Hepatocyte (in vitro differentiated cells): ENCODE measurements around the gene IL23R. TPM values are rescaled to one million over a fixed set of nuclear protein-coding genes. Genes with fewer than 3 reads are reported as not detected.

ENCODE experiments used
- DNase-seq: peaks from one replicate; pipeline ENCODE4 v3.0.0-alpha.2; 2016; ENCODE audit warnings: low spot score
- H2AFZ ChIP-seq: fragments of 200-600 bp; sonication (generic); 2 replicates; pipeline ENCODE4 v1.6.0; 2016; ENCODE audit warnings: antibody characterized with exemption, mild to moderate bottlenecking
- H3K27ac ChIP-seq: fragments of 200-600 bp; sonication (generic); 2 replicates; pipeline ENCODE4 v1.5.1; 2016; ENCODE audit warnings: mild to moderate bottlenecking
- H3K27me3 ChIP-seq: fragments of 200-600 bp; sonication (generic); 2 replicates; pipeline ENCODE4 v1.6.1; 2016
- H3K36me3 ChIP-seq: fragments of 200-600 bp; sonication (generic); replicated peaks from 2 replicates; pipeline ENCODE4 v1.5.1; 2016; ENCODE audit warnings: low read depth; ENCODE audit not compliant: insufficient read depth
- H3K4me1 ChIP-seq: fragments of 200-600 bp; sonication (generic); 2 replicates; pipeline ENCODE4 v1.5.1; 2016; ENCODE audit warnings: mild to moderate bottlenecking, moderate library complexity; ENCODE audit not compliant: insufficient read depth
- H3K4me2 ChIP-seq: fragments of 200-600 bp; sonication (generic); 2 replicates; pipeline ENCODE4 v1.6.0; 2016
- H3K4me3 ChIP-seq: fragments of 200-600 bp; sonication (generic); 2 replicates; pipeline ENCODE4 v1.5.1; 2016; ENCODE audit warnings: mild to moderate bottlenecking
- H3K79me2 ChIP-seq: fragments of 200-600 bp; sonication (generic); 2 replicates; pipeline ENCODE4 v1.6.0; 2017; ENCODE audit warnings: mild to moderate bottlenecking
- H3K9me2 ChIP-seq: fragments of 200-600 bp; sonication (generic); replicated peaks from 2 replicates; pipeline ENCODE4 v1.6.0; 2017; ENCODE audit warnings: mild to moderate bottlenecking; ENCODE audit not compliant: insufficient read depth
- H3K9me3 ChIP-seq: fragments of 200-600 bp; sonication (generic); 2 replicates; pipeline ENCODE4 v1.5.1; 2016; ENCODE audit warnings: low read depth, mild to moderate bottlenecking
- H4K20me1 ChIP-seq: fragments of 200-600 bp; sonication (generic); 2 replicates; pipeline ENCODE4 v1.6.0; 2016; ENCODE audit warnings: mild to moderate bottlenecking; ENCODE audit not compliant: insufficient read depth, poor library complexity, severe bottlenecking
- EZH2 ChIP-seq: fragments of 200-600 bp; sonication (generic); IDR thresholded peaks from 2 replicates; pipeline ENCODE4 v1.6.1; 2016; ENCODE audit warnings: antibody characterized with exemption, mild to moderate bottlenecking, borderline replicate concordance
- EZH2phosphoT487 ChIP-seq: fragments of 200-600 bp; sonication (generic); IDR thresholded peaks from one replicate; pipeline ENCODE4 v1.6.1; 2018; ENCODE audit warnings: antibody characterized with exemption, mild to moderate bottlenecking, low read depth, moderate library complexity; ENCODE audit not compliant: unreplicated experiment, severe bottlenecking
- WGBS: methylation state at CpG from one replicate; pipeline ENCODE4 v1.1.6; 2016; ENCODE audit warnings: low lambda C conversion rate; ENCODE audit errors: missing lambda C conversion rate; 5-methylcytosine and 5-hydroxymethylcytosine counted together
- polyA plus RNA-seq: library from polyadenylated mRNA; unstranded; fragments of >200 nt; fragmentation: Nextera tagmentation; extraction: Ambion mirVana; gene quantifications from 2 replicates; pipeline ENCODE4 v1.2.1, GENCODE V29; 2016
- total RNA-seq: library from RNA; depleted of rRNA; stranded (reverse); fragments of >200 nt; gene quantifications from 2 replicates; pipeline ENCODE4 v1.2.3, GENCODE V29; 2014
- TF ChIP-seq, protein P1 (sequence below): fragments of 200-600 bp; sonication (generic); IDR thresholded peaks from 2 replicates; pipeline ENCODE4 v1.5.1; 2016; ENCODE audit warnings: antibody characterized with exemption, mild to moderate bottlenecking; ENCODE audit not compliant: poor library complexity

Gene IL23R
- total and polyA plus RNA-seq, 2 experiments from 2014 or later = 0.20 TPM; not detected in 1

DNA sequence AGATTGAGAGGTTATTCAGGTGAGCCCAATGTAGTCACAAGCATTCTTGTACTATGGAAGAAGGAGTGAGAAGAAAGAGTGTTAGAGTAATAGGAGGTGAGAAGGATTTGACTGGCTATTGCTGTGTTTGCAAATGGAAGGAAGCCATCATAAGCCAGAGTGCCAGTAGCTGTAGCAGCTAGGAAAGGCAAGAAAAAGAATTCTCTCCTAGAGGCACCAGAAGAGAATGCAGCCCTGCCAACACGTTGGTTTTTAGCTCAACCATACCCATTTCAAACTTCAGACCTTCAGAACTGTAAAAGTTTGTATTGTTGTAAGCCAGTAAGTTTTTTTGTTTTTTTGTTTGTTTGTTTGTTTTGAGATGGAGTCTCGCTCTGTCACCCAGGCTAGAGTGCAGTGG, 132.5 kb downstream of the IL23R start:
- H2AFZ ChIP-seq = no peak overlapping the region
- TF ChIP-seq, protein P1, sequence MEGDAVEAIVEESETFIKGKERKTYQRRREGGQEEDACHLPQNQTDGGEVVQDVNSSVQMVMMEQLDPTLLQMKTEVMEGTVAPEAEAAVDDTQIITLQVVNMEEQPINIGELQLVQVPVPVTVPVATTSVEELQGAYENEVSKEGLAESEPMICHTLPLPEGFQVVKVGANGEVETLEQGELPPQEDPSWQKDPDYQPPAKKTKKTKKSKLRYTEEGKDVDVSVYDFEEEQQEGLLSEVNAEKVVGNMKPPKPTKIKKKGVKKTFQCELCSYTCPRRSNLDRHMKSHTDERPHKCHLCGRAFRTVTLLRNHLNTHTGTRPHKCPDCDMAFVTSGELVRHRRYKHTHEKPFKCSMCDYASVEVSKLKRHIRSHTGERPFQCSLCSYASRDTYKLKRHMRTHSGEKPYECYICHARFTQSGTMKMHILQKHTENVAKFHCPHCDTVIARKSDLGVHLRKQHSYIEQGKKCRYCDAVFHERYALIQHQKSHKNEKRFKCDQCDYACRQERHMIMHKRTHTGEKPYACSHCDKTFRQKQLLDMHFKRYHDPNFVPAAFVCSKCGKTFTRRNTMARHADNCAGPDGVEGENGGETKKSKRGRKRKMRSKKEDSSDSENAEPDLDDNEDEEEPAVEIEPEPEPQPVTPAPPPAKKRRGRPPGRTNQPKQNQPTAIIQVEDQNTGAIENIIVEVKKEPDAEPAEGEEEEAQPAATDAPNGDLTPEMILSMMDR = no peak
- TF ChIP-seq EZH2phosphoT487 (no peak), EZH2 (no peak)
- H4K20me1 ChIP-seq = no peaks in the 10 kb centered on the region
- H3K79me2 ChIP-seq = no peaks in the 10 kb centered on the region
- no peaks in the 10 kb centered on the region for H3K9me3 ChIP-seq
- WGBS = 63% methylated on average over 2 of the region's 2 CpGs
- H3K9me2 ChIP-seq = no peaks in the 10 kb centered on the region
- H3K27me3 ChIP-seq = no peaks in the 10 kb centered on the region
- H3K4me1 ChIP-seq = no peaks in the 10 kb centered on the region
- no peak for DNase-seq
- no peak overlapping the region for H3K4me3 ChIP-seq
- no peaks in the 10 kb centered on the region for H3K36me3 ChIP-seq
- H3K27ac ChIP-seq = no peak overlapping the region
- no peak overlapping the region for H3K4me2 ChIP-seq

DNA sequence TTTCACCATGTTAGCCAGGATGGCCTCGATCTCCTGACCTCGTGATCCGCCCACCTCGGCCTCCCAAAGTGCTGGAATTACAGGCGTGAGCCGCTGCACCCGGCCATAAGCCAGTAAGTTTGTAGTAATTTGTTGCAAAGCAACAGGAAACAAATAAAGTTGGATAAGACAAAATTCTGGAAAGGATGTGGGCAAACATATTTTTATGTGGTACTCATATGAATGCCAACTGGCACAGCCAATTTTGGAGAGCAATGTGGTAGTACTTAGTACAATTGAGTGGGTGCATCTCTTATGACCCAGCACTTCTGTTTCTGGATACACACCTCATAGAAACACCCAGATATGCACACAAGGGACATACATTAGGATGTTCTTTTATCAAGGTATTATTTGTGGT, 133.0 kb downstream of the IL23R start:
- Histone ChIP-seq H3K36me3 (no peaks in the 10 kb centered on the region), H2AFZ (no peak overlapping the region), H3K4me3 (no peak overlapping the region), H3K27me3 (no peaks in the 10 kb centered on the region), H4K20me1 (no peaks in the 10 kb centered on the region), H3K27ac (no peak overlapping the region), H3K4me1 (no peaks in the 10 kb centered on the region), H3K9me3 (no peaks in the 10 kb centered on the region), H3K4me2 (no peak overlapping the region), H3K79me2 (no peaks in the 10 kb centered on the region), H3K9me2 (no peaks in the 10 kb centered on the region)
- 97% methylated on average over 7 of the region's 7 CpGs for WGBS
- TF ChIP-seq EZH2phosphoT487 = no peak
- TF ChIP-seq, protein P1 = no peak
- TF ChIP-seq EZH2 = no peak
- DNase-seq = no peak

DNA sequence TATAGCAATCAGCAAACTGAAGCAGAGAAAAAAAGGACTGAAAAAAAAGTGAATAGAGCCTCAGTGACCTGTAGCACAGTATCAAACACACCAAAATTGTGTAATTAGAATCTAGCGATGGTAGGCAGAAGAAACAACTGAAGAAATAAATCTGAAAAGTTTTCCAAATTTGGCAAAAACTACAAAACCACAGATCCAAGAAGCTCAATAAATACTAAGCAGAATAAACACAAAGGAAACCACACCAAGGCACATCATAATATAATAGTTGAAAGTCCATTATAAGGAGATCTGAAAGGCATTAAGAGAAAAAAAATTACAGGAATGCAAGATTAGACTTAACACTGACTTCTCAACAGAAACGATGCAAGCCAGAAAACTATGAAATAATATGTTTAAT, 134.3 kb downstream of the IL23R start:
- Histone ChIP-seq H3K27ac (no peak overlapping the region), H3K36me3 (no peaks in the 10 kb centered on the region), H2AFZ (no peak overlapping the region), H3K9me2 (no peaks in the 10 kb centered on the region), H4K20me1 (no peaks in the 10 kb centered on the region), H3K27me3 (peaks cover 2% of the 10 kb centered on the region), H3K4me1 (no peaks in the 10 kb centered on the region), H3K4me3 (no peak overlapping the region), H3K79me2 (no peaks in the 10 kb centered on the region), H3K9me3 (no peaks in the 10 kb centered on the region), H3K4me2 (peak overlapping the region; percentile 36)
- TF ChIP-seq EZH2 = no peak
- TF ChIP-seq EZH2phosphoT487 = no peak
- TF ChIP-seq, protein P1 = no peak
- WGBS = 58% methylated on average over 2 of the region's 2 CpGs
- DNase-seq = no peak

DNA sequence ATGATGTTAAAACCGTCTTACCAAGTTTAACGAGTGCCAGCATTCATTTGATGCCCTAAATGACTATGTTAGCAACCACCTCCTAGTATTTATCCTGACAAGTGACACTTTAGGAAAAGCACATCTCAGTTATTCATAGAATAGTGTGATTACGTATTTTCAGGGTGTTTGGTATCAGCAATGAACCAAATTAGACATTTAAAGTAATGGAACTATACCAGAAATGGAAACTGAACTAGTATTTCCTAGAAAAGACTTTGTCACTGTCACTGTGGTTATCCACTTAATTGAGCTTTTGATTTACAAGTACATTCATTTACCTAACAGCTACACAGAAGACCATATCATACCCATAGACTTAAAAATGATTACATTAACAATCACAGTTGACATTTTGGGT, 137.8 kb downstream of the IL23R start:
- H3K4me2 ChIP-seq = no peak overlapping the region
- 88% methylated on average over 3 of the region's 3 CpGs for WGBS
- no peaks in the 10 kb centered on the region for H4K20me1 ChIP-seq
- H3K9me2 ChIP-seq = no peaks in the 10 kb centered on the region
- no peaks in the 10 kb centered on the region for H3K9me3 ChIP-seq
- no peaks in the 10 kb centered on the region for H3K79me2 ChIP-seq
- H3K4me3 ChIP-seq = no peak overlapping the region
- peaks cover 3% of the 10 kb centered on the region for H3K4me1 ChIP-seq
- H3K27me3 ChIP-seq = peaks cover 23% of the 10 kb centered on the region
- TF ChIP-seq EZH2phosphoT487 (no peak), EZH2 (no peak)
- no peak overlapping the region for H2AFZ ChIP-seq
- no peak for DNase-seq
- no peak overlapping the region for H3K27ac ChIP-seq
- no peaks in the 10 kb centered on the region for H3K36me3 ChIP-seq
